MM.1S (cell line): ENCODE results near the gene RGPD3.
"Not testable (repeated sequence)": the region's sequence is repeated elsewhere in the genome, so short reads cannot be mapped to it uniquely, and the experiment has no call there.

ENCODE experiments used
- DNase-seq: peaks from one replicate; pipeline ENCODE4 v3.0.0-alpha.2; 2015
- H2AFZ ChIP-seq: fragments of 300-600 bp; sonication (generic); 2 replicates; pipeline ENCODE4 v1.6.0; 2016; ENCODE audit warnings: antibody characterized with exemption, low read length
- H3F3A ChIP-seq: fragments of 300-600 bp; sonication (generic); 2 replicates; pipeline ENCODE4 v1.6.1; 2016; ENCODE audit warnings: mild to moderate bottlenecking, antibody characterized with exemption, low read length, moderate library complexity, mixed read lengths; ENCODE audit not compliant: insufficient read depth
- H3K27ac ChIP-seq: fragments of 300-600 bp; sonication (generic); 2 replicates; pipeline ENCODE4 v1.5.1; 2016; ENCODE audit warnings: mild to moderate bottlenecking, low read length
- H3K27me3 ChIP-seq: fragments of 300-600 bp; sonication (generic); replicated peaks from 2 replicates; pipeline ENCODE4 v1.6.0; 2016; ENCODE audit warnings: low read length; ENCODE audit not compliant: insufficient read depth
- H3K36me3 ChIP-seq: fragments of 300-600 bp; sonication (generic); replicated peaks from 2 replicates; pipeline ENCODE4 v1.6.1; 2016; ENCODE audit warnings: mild to moderate bottlenecking, low read length, mixed read lengths; ENCODE audit not compliant: insufficient read depth
- H3K4me1 ChIP-seq: fragments of 300-600 bp; sonication (generic); 2 replicates; pipeline ENCODE4 v1.6.1; 2016; ENCODE audit warnings: low read length, mixed read lengths
- H3K4me2 ChIP-seq: fragments of 300-600 bp; sonication (generic); 2 replicates; pipeline ENCODE4 v1.6.0; 2016; ENCODE audit warnings: low read depth, low read length
- H3K4me3 ChIP-seq: fragments of 300-600 bp; sonication (generic); 2 replicates; pipeline ENCODE4 v1.5.1; 2016; ENCODE audit warnings: low read length, mixed read lengths
- H3K79me2 ChIP-seq: fragments of 300-600 bp; sonication (generic); 2 replicates; pipeline ENCODE4 v1.6.1; 2016; ENCODE audit warnings: mixed run types, low read length, mixed read lengths
- H3K9ac ChIP-seq: fragments of 300-600 bp; sonication (generic); 2 replicates; pipeline ENCODE4 v1.6.1; 2016; ENCODE audit warnings: low read length, mixed read lengths
- H3K9me2 ChIP-seq: fragments of 300-600 bp; sonication (generic); replicated peaks from 2 replicates; pipeline ENCODE4 v1.6.1; 2016; ENCODE audit warnings: mild to moderate bottlenecking, low read length, mixed read lengths; ENCODE audit not compliant: insufficient read depth
- H3K9me3 ChIP-seq: fragments of 300-600 bp; sonication (generic); replicated peaks from 2 replicates; pipeline ENCODE4 v1.6.1; 2016; ENCODE audit warnings: mild to moderate bottlenecking, low read length, mixed read lengths; ENCODE audit not compliant: insufficient read depth
- H4K20me1 ChIP-seq: fragments of 300-600 bp; sonication (generic); 2 replicates; pipeline ENCODE4 v1.6.1; 2016; ENCODE audit warnings: mild to moderate bottlenecking, low read length, moderate library complexity, mixed read lengths; ENCODE audit not compliant: insufficient read depth
- CTCF ChIP-seq: fragments of 300-600 bp; sonication (generic); IDR thresholded peaks from 2 replicates; pipeline ENCODE4 v1.5.1; 2016; ENCODE audit warnings: antibody characterized with exemption, low read length, mixed read lengths
- EZH2 ChIP-seq: fragments of 300-600 bp; sonication (generic); optimal IDR thresholded peaks from 2 replicates; pipeline ENCODE3; 2017; ENCODE audit warnings: low read depth, mild to moderate bottlenecking, antibody characterized with exemption, low read length, mixed read lengths
- EZH2phosphoT487 ChIP-seq: fragments of 300-600 bp; sonication (generic); IDR thresholded peaks from 2 replicates; pipeline ENCODE4 v1.6.1; 2018; ENCODE audit warnings: antibody characterized with exemption, low read length

RGPD3 gene

DNA sequence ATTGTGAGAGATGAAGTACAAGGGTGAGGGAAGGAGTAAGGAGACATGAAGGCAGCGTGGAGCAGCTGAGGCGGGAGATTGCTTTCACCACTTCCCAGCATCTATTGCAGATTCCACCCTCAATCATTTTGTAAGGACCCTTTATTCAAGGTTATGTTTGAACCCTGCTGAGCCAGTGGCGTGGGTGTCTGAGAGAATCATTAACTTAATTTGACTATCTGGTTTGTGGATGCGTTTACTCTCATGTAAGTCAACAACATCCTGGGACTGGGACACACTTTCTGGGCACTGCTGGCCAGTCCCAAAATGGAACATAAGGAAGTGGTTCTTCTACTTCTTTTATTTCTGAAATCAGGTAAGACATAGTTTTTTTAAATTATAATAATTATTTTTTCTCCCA lies 86.3 kb downstream of the RGPD3 start:
- H2AFZ ChIP-seq, H3K9me2 ChIP-seq, H3K4me1 ChIP-seq, H3K9me3 ChIP-seq, H3K4me3 ChIP-seq, H3K36me3 ChIP-seq, H3K27ac ChIP-seq, H3F3A ChIP-seq, H3K9ac ChIP-seq, H3K27me3 ChIP-seq, H4K20me1 ChIP-seq, H3K79me2 ChIP-seq, H3K4me2 ChIP-seq, DNase-seq: not testable (repeated sequence)

DNA sequence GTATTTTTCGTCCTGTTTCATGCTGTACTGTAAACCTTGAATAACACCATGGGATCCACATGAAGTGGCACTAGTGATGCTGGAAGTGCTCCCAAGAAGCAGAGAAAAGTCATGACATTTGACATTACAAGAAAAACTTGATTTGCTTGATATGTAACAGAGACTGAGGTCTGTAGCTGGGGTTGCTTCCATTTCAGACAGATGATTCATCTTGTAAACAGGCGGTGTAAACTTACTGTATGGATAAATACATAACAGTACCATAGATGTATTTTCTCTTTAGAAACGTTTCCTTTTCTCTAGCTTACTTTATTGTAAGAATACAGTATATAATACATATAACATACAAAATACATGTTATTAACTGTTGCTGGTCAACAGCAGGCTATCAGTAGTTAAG lies 88.6 kb downstream of the RGPD3 start:
- H2AFZ ChIP-seq, H3K9ac ChIP-seq, H3K4me2 ChIP-seq: not testable (repeated sequence)

GRCh38 chr2:106369182-106369581 lies 99.0 kb downstream of the RGPD3 start:
- H3K9ac ChIP-seq, H3K79me2 ChIP-seq, H3K4me3 ChIP-seq, H3K4me1 ChIP-seq, H2AFZ ChIP-seq, H3K36me3 ChIP-seq, H4K20me1 ChIP-seq, DNase-seq, H3K9me2 ChIP-seq, H3K4me2 ChIP-seq, H3K27ac ChIP-seq, H3K9me3 ChIP-seq, H3F3A ChIP-seq: not testable (repeated sequence)
- peaks cover 29% of the 10 kb centered on the region for H3K27me3 ChIP-seq

More for the DNA sequence above, 88.6 kb downstream of the RGPD3 start:
- H3K9me2 ChIP-seq, H3K27me3 ChIP-seq, H3F3A ChIP-seq, DNase-seq, H3K27ac ChIP-seq, H3K36me3 ChIP-seq, H3K79me2 ChIP-seq, H3K4me3 ChIP-seq, H3K4me1 ChIP-seq, H4K20me1 ChIP-seq, H3K9me3 ChIP-seq: not testable (repeated sequence)

DNA sequence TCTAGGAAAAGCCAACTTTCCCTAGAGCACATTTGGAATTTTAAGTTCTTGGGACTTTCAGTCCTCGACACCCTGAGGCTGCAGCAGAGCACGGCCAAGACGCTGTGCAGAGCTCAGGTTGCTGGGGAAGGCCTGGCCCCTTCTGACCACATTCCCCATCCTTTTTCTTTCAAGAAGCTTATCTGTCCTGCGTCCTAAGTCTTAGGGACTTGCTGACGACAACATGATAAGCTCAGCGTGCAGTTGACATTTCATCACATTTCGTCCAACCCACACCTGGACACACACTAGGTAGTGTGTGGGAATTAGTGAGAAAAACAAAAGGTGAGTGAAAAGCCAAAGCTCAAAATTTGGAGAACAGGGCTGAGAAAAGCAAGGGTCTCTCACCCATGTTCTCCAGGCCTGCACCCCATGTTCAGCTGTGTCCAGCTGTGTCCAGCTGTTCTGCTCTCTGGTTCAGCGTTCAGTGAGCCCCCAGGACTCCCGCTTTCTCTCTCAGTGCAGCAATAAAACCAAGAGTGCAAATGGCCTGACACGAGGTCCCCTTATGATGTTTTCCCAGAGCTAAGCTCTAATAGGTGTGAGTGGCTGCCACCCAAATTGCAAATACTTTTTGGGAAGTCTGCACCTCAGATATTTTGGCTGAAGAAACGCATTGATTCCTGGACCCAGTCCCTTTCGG lies 101.9 kb downstream of the RGPD3 start:
- no peak overlapping the region for H2AFZ ChIP-seq
- H3K79me2 ChIP-seq = no peaks in the 10 kb centered on the region
- H3K36me3 ChIP-seq = no peaks in the 10 kb centered on the region

More for the DNA sequence above, 101.9 kb downstream of the RGPD3 start:
- Histone ChIP-seq H3K9ac (no peak overlapping the region), H3K4me1 (no peaks in the 10 kb centered on the region), H3K4me3 (no peak overlapping the region), H3K27ac (no peak overlapping the region), H3K9me2 (no peaks in the 10 kb centered on the region), H3K9me3 (no peaks in the 10 kb centered on the region; the same call in 1 of the 2 replicates), H3K27me3 (peaks cover 57% of the 10 kb centered on the region), H4K20me1 (no peaks in the 10 kb centered on the region), H3K4me2 (no peak overlapping the region), H3F3A (no peaks in the 10 kb centered on the region)
- no peak for TF ChIP-seq EZH2
- TF ChIP-seq CTCF = no peak
- no peak for TF ChIP-seq EZH2phosphoT487
- no peak for DNase-seq
